Ascending aorta (tissue), 2 donors: ENCODE data around the gene CYP46A1. TPM values are rescaled to one million over a fixed set of nuclear protein-coding genes. Genes with fewer than 3 reads are reported as not detected.
A peak's percentile ranks its signal among the peaks of the same experiment; 100 is the strongest.

ENCODE experiments used
- DNase-seq, 2 donors: peaks; one replicate each; pipeline ENCODE4 v3.0.0-alpha.2; 2019; ENCODE audit warnings: low spot score in 2 of 2
- H3K27ac ChIP-seq, 2 donors: fragments of 200-600 bp; sonication (generic); one replicate each; pipeline ENCODE4 v1.5.1; 2016 to 2017; ENCODE audit warnings: mild to moderate bottlenecking in 1 of 2
- H3K27me3 ChIP-seq: fragments of 200-600 bp; sonication (generic); one replicate; pipeline ENCODE4 v1.5.1; 2017
- H3K36me3 ChIP-seq, 2 donors: fragments of 200-600 bp; sonication (generic); one replicate each; pipeline ENCODE4 v1.5.1; 2016
- H3K4me1 ChIP-seq, 2 donors: fragments of 200-600 bp; sonication (generic); one replicate each; pipeline ENCODE4 v1.5.1; 2016 to 2017; ENCODE audit warnings: mild to moderate bottlenecking in 1 of 2
- H3K4me3 ChIP-seq, 2 donors: fragments of 200-600 bp; sonication (generic); one replicate each; pipeline ENCODE4 v1.5.1; 2016 to 2017; ENCODE audit warnings: mild to moderate bottlenecking in 1 of 2
- H3K9me3 ChIP-seq, 2 donors: fragments of 200-600 bp; sonication (generic); one replicate each; pipeline ENCODE4 v1.5.1; 2016
- CTCF ChIP-seq, 3 experiments: fragments of 200-600 bp in 2 of 3; fragments of 450-650 bp in 1 of 3; sonication (generic) in 2 of 3; IDR thresholded peaks; one replicate each; pipeline ENCODE4 v1.5.1; 2016 to 2019; ENCODE audit warnings: antibody characterized with exemption in 3 of 3, mild to moderate bottlenecking in 1 of 3, moderate library complexity in 1 of 3
- intact Hi-C: fragments of 100-400 bp; cut with DNase I; formaldehyde crosslinking; loops from one replicate; pipeline ENCODE4 v1.15.1; 2023
- total RNA-seq: library from RNA; depleted of rRNA; stranded (reverse); fragments of >200 nt; gene quantifications from one replicate; pipeline ENCODE4 v1.1.0, GENCODE V29; 2016

Gene CYP46A1
- total RNA-seq, 1 donor from 2014 or later = not detected

DNA sequence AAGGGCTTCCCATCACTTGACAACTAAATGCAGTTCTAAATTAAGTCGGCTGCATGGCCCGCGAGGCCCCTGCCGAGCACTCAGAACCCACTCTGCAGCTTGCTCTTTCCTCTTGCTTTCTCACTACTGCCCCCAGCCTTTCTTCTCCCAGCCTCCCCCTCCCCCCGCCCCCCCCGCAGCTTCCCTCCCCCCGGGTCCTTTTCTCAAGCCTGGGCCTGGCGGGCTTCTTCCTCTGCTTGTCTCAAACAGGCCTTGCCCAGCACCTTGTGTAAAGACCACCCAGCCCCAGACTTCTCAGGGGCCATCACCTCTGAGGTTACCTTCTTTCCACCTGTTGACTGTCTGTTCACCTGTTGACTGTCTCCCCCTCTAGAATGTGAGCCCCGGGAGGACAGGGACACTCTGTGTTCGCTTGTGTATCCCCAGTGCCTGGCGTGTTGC, 1.1 kb downstream of the CYP46A1 start:
- intact Hi-C loops = loop anchor here (2.0 to 10.0 kb wide), 4 partner anchors 46 to 860 kb away; partner anchors contain the start of genes EML1 and YY1

GRCh38 chr14:99685596-99685995, 1.5 kb downstream of the CYP46A1 start:
- Histone ChIP-seq H3K27me3 (no peaks in the 10 kb centered on the region), H3K4me3 (no peak overlapping the region), H3K27ac (no peak overlapping the region), H3K4me1 (peaks cover 0 to 5% of the 10 kb centered on the region in 2 donors), H3K9me3 (no peaks in the 10 kb centered on the region), H3K36me3 (no peaks in the 10 kb centered on the region)
- DNase-seq = no peak
- no peak for TF ChIP-seq CTCF (IDR thresholded peaks at IDR 0.05)
- intact Hi-C loops = loop anchor here (2.0 to 10.0 kb wide), 4 partner anchors 45 to 859 kb away; partner anchors contain the start of genes EML1 and YY1

More for the DNA sequence above, 1.1 kb downstream of the CYP46A1 start:
- no peak for TF ChIP-seq CTCF (IDR thresholded peaks at IDR 0.05)
- H3K27me3 ChIP-seq = no peaks in the 10 kb centered on the region
- H3K9me3 ChIP-seq = no peaks in the 10 kb centered on the region
- no peaks in the 10 kb centered on the region for H3K36me3 ChIP-seq
- peak in 1 of 2 donors; percentile 57 for DNase-seq
- H3K4me3 ChIP-seq = no peak overlapping the region
- H3K4me1 ChIP-seq = peaks cover 0 to 5% of the 10 kb centered on the region in 2 donors
- no peak overlapping the region for H3K27ac ChIP-seq

DNA sequence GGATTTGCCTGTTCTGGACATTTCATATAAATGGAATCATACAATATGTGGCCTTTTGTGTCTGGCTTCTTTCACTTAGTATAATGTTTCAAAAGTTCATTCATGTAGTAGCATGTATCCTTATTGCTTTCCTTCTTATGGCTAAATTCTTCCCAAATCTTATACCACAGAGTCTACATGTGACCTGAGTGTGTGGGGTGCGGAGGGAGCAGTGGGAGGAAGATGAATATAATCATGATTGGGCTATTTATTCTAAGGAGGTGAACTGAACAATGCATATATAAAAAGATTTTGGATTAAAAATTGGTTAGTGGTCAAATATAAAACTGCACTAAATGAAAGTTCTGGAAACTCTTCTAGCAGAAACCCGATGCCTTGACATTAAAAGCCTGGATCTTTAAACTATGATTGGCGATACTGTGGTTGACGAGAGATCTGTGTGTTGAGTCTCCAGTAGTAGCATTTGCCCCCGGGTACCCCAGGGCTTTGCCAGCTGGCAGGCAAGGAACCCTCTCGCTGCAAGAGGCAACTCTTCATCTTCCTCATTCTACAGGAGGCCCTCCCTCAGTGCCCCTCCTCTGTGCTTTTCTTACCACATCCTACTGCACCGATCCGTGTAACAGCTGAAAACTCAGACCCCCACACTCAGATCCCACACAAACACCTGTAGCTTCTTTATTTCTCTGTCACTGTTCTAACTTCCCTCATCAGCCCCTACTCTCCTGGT, 2.6 kb downstream of the CYP46A1 start:
- no peaks in the 10 kb centered on the region for H3K27me3 ChIP-seq
- no peak overlapping the region for H3K27ac ChIP-seq
- no peak for TF ChIP-seq CTCF (IDR thresholded peaks at IDR 0.05)
- H3K4me1 ChIP-seq = peaks cover 0 to 5% of the 10 kb centered on the region in 2 donors
- H3K9me3 ChIP-seq = no peaks in the 10 kb centered on the region
- intact Hi-C loops = loop anchor here (10.0 kb wide), 1 partner anchor 858 kb away; no protein-coding TSS in a partner anchor
- DNase-seq = no peak
- H3K36me3 ChIP-seq = no peaks in the 10 kb centered on the region
- no peak overlapping the region for H3K4me3 ChIP-seq

GRCh38 chr14:99687284-99688209, 3.4 kb downstream of the CYP46A1 start:
- no peak for DNase-seq
- no peak overlapping the region for H3K4me3 ChIP-seq
- H3K27ac ChIP-seq = no peak overlapping the region
- peak in 2 of 3 experiments; percentile 42 to 46 for TF ChIP-seq CTCF (IDR thresholded peaks at IDR 0.05)
- H3K9me3 ChIP-seq = no peaks in the 10 kb centered on the region
- no peaks in the 10 kb centered on the region for H3K27me3 ChIP-seq
- no peaks in the 10 kb centered on the region for H3K36me3 ChIP-seq
- intact Hi-C loops = loop anchor here (10.0 kb wide), 1 partner anchor 857 kb away; no protein-coding TSS in a partner anchor
- peaks cover 0 to 5% of the 10 kb centered on the region in 2 donors for H3K4me1 ChIP-seq

- no peak for DNase-seq
These were observed 4.1 kb downstream of the CYP46A1 start for GRCh38 chr14:99688210-99688581.

More at GRCh38 chr14:99688210-99688581, 4.1 kb downstream of the CYP46A1 start:
- Histone ChIP-seq H3K4me1 (peaks cover 0 to under 1% of the 10 kb centered on the region in 2 donors), H3K27ac (no peak overlapping the region), H3K4me3 (no peak overlapping the region), H3K9me3 (no peaks in the 10 kb centered on the region), H3K36me3 (no peaks in the 10 kb centered on the region), H3K27me3 (no peaks in the 10 kb centered on the region)
- no peak for TF ChIP-seq CTCF (IDR thresholded peaks at IDR 0.05)
- intact Hi-C loops = loop anchor here (10.0 kb wide), 1 partner anchor 857 kb away; no protein-coding TSS in a partner anchor
